Dermis microvascular lymphatic vessel endothelial cell (primary cell): ENCODE data around the gene TMEM125. TPM values are rescaled to one million over a fixed set of nuclear protein-coding genes. Genes with fewer than 3 reads are reported as not detected.

Source experiments
- DNase-seq, 2 donors: peaks; one replicate each; pipeline versions ENCODE4 v3.0.0 to v3.0.0-alpha.2; 2010; ENCODE audit warnings: low read depth in 2 of 2
- total RNA-seq: library from RNA; depleted of rRNA; stranded (reverse); fragments of >200 nt; gene quantifications from 2 replicates; pipeline ENCODE4 v1.2.1, GENCODE V29; 2014

Gene TMEM125
- total RNA-seq, 1 donor from 2014 or later: not detected

GRCh38 chr1:43247256-43247921 lies 22.4 kb upstream of the TMEM125 start:
- no peak for DNase-seq

- no peak for DNase-seq
These were observed 19.4 kb upstream of the TMEM125 start for GRCh38 chr1:43250351-43250761.

GRCh38 chr1:43251024-43251423 lies 18.8 kb upstream of the TMEM125 start:
- no peak for DNase-seq

- no peak for DNase-seq
These were observed 17.6 kb upstream of the TMEM125 start for GRCh38 chr1:43252225-43252624.

- DNase-seq: no peak
These were observed 16.6 kb upstream of the TMEM125 start for GRCh38 chr1:43253173-43253572.

- DNase-seq: no peak
These were observed 15.9 kb upstream of the TMEM125 start for GRCh38 chr1:43253876-43254275.

- no peak for DNase-seq
These were observed 14.2 kb upstream of the TMEM125 start for GRCh38 chr1:43255438-43256210.

GRCh38 chr1:43256675-43257570 lies 12.9 kb upstream of the TMEM125 start:
- no peak for DNase-seq

- no peak for DNase-seq
These were observed 11.4 kb upstream of the TMEM125 start for GRCh38 chr1:43258370-43258769.

- no peak for DNase-seq
These were observed 4.4 kb upstream of the TMEM125 start for GRCh38 chr1:43265431-43265830.

- DNase-seq: no peak
These were observed 2.9 kb upstream of the TMEM125 start for GRCh38 chr1:43266881-43267280.

GRCh38 chr1:43267291-43267805 lies 2.4 kb upstream of the TMEM125 start:
- DNase-seq: no peak

GRCh38 chr1:43267818-43268425 lies 1.9 kb upstream of the TMEM125 start:
- DNase-seq: no peak

GRCh38 chr1:43270421-43271095 lies 775 bp downstream of the TMEM125 start:
- DNase-seq: no peak

- no peak for DNase-seq
These were observed 1.7 kb downstream of the TMEM125 start for GRCh38 chr1:43271186-43272118.

GRCh38 chr1:43272161-43272560 lies 2.4 kb downstream of the TMEM125 start:
- DNase-seq: no peak

- no peak for DNase-seq
These were observed 3.1 kb downstream of the TMEM125 start for GRCh38 chr1:43272576-43273571.

GRCh38 chr1:43273708-43274107 lies 3.9 kb downstream of the TMEM125 start:
- no peak for DNase-seq
